HCT116 (cell line): ENCODE measurements around the gene SLC16A13. TPM values are rescaled to one million over a fixed set of nuclear protein-coding genes. Genes with fewer than 3 reads are reported as not detected.
"Not testable (repeated sequence)": the region's sequence is repeated elsewhere in the genome, so short reads cannot be mapped to it uniquely, and the experiment has no call there.

Experiments
- ATAC-seq: fragments of 200-7000 bp; cut with Tn5 transposase; 2 replicates; pipeline ENCODE4 v1.9.1; 2020; ENCODE audit warnings: mild to moderate bottlenecking, moderate library complexity
- BruUV-seq: library from RNA; stranded (reverse); fragments of 400-500 nt; replicated peaks from 2 replicates; lab custom pipeline; 2021; lab: Mats Ljungman, UMichigan
- CTCF ChIA-PET: fragments of 300-600 bp; sonication (Branson Sonifier 250); formaldehyde crosslinking; loops from one replicate; lab custom pipeline; 2021; ENCODE audit warnings: antibody characterized with exemption; lab: Charles Lee
- POLR2A ChIA-PET: fragments of 300-600, 350-600 bp; sonication (Branson Sonifier 250); formaldehyde crosslinking; loops from one replicate; lab custom pipeline; 2021; ENCODE audit warnings: antibody characterized with exemption; lab: Charles Lee
- RAD21 ChIA-PET, 2 experiments: fragments of 300-600 bp; sonication (Branson Sonifier 250); formaldehyde crosslinking; loops; one replicate each; lab custom pipeline; 2023; ENCODE audit warnings: low total read pairs in 2 of 2; ENCODE audit not compliant: uncharacterized antibody in 2 of 2, unreplicated experiment in 2 of 2, low non-redundant PET in 1 of 2; lab: Charles Lee
- DNase-seq: peaks from one replicate; pipeline ENCODE4 v3.0.0-alpha.2; 2010; ENCODE audit warnings: low read depth, low spot score
- H2AFZ ChIP-seq: fragments of 200-600 bp; shearing (Covaris generic), sonication (generic); 2 replicates; pipeline ENCODE4 v1.6.1; 2017; ENCODE audit warnings: low read depth, mixed run types, mixed read lengths, antibody characterized with exemption, low read length; ENCODE audit not compliant: poor library complexity, severe bottlenecking
- H3K27ac ChIP-seq: 2 replicates; pipeline ENCODE4 v1.5.1; 2012; ENCODE audit warnings: low read depth, low read length
- H3K27me3 ChIP-seq: fragments of 200-600 bp; sonication (generic); 2 replicates; pipeline ENCODE4 v1.6.1; 2016; ENCODE audit warnings: mixed run types, low read length, mixed read lengths; ENCODE audit not compliant: insufficient read depth
- H3K36me3 ChIP-seq, 2 experiments: fragments of 200-500 bp in 1 of 2; fragments of 200-600 bp in 1 of 2; sonication (Bioruptor generic) in 1 of 2; sonication (generic) in 1 of 2; 2 replicates each; pipeline versions ENCODE4 v1.5.1 to v1.6.1; 2014 to 2016; ENCODE audit warnings: low read length in 2 of 2, inconsistent platforms in 1 of 2, mixed read lengths in 1 of 2, mixed run types in 1 of 2; ENCODE audit not compliant: insufficient read depth in 2 of 2, control insufficient read depth in 1 of 2
- H3K4me1 ChIP-seq, 2 experiments: fragments of 200-600 bp in 1 of 2; sonication (generic) in 1 of 2; 2 replicates each; pipeline versions ENCODE4 v1.5.1 to v1.6.1; 2012 to 2017; ENCODE audit warnings: low read length in 2 of 2, inconsistent platforms in 1 of 2, mild to moderate bottlenecking in 1 of 2, mixed read lengths in 1 of 2, mixed run types in 1 of 2, moderate library complexity in 1 of 2; ENCODE audit not compliant: insufficient read depth in 2 of 2, control insufficient read depth in 1 of 2
- H3K4me2 ChIP-seq: fragments of 200-600 bp; sonication (generic); 2 replicates; pipeline ENCODE4 v1.6.1; 2017; ENCODE audit warnings: mixed run types, low read length, mixed read lengths
- H3K4me3 ChIP-seq, 2 experiments: fragments of 200-600 bp in 1 of 2; sonication (generic) in 1 of 2; replicated peaks in 1 of 2; 2 replicates each; pipeline ENCODE4 v1.5.1; 2011 to 2016; ENCODE audit warnings: low read length in 2 of 2, control low read depth in 1 of 2, low read depth in 1 of 2, mild to moderate bottlenecking in 1 of 2, mixed read lengths in 1 of 2, mixed run types in 1 of 2
- H3K79me2 ChIP-seq: fragments of 200-600 bp; sonication (generic); 2 replicates; pipeline ENCODE4 v1.6.1; 2017; ENCODE audit warnings: mild to moderate bottlenecking, mixed run types, low read length, moderate library complexity, mixed read lengths; ENCODE audit not compliant: insufficient read depth
- H3K9ac ChIP-seq: fragments of 200-600 bp; sonication (generic); 2 replicates; pipeline ENCODE4 v1.6.1; 2016; ENCODE audit warnings: low read length, mixed read lengths
- H3K9me2 ChIP-seq: fragments of 200-600 bp; sonication (generic), shearing (Covaris generic); 2 replicates; pipeline ENCODE4 v1.6.1; 2017; ENCODE audit warnings: mixed run types, mild to moderate bottlenecking, moderate library complexity; ENCODE audit not compliant: insufficient read depth
- H3K9me3 ChIP-seq, 2 experiments: fragments of 200-500 bp in 1 of 2; fragments of 200-600 bp in 1 of 2; sonication (Bioruptor generic) in 1 of 2; sonication (generic) in 1 of 2; 2 replicates each; pipeline ENCODE4 v1.6.1; 2014 to 2017; ENCODE audit warnings: low read length in 2 of 2, mixed read lengths in 2 of 2, inconsistent platforms in 1 of 2, low read depth in 1 of 2, mild to moderate bottlenecking in 1 of 2, mixed run types in 1 of 2, moderate library complexity in 1 of 2; ENCODE audit not compliant: control insufficient read depth in 1 of 2, insufficient read depth in 1 of 2
- H4K20me1 ChIP-seq: fragments of 200-600 bp; sonication (generic), shearing (Covaris generic); 2 replicates; pipeline ENCODE4 v1.6.1; 2017; ENCODE audit warnings: mixed run types, mild to moderate bottlenecking, moderate library complexity; ENCODE audit not compliant: insufficient read depth
- ATF3 ChIP-seq: IDR thresholded peaks from 2 replicates; pipeline ENCODE4 v1.6.1; 2012
- CEBPB ChIP-seq: IDR thresholded peaks from 2 replicates; pipeline ENCODE4 v1.6.1; 2012; ENCODE audit warnings: low read depth
- EZH2 ChIP-seq: fragments of 200-600 bp; sonication (generic); IDR thresholded peaks from 2 replicates; pipeline ENCODE4 v1.6.1; 2017; ENCODE audit warnings: antibody characterized with exemption, mixed run types
- MAX ChIP-seq: IDR thresholded peaks from 2 replicates; pipeline ENCODE4 v1.6.1; 2012
- REST ChIP-seq: IDR thresholded peaks from 2 replicates; pipeline ENCODE4 v1.6.1; 2012; ENCODE audit warnings: low read depth
- SIN3A ChIP-seq: IDR thresholded peaks from 2 replicates; pipeline ENCODE4 v1.6.1; 2012; ENCODE audit warnings: low read depth
- SP1 ChIP-seq: IDR thresholded peaks from 2 replicates; pipeline ENCODE4 v1.6.1; 2012; ENCODE audit warnings: low read depth
- YY1 ChIP-seq: IDR thresholded peaks from 2 replicates; pipeline ENCODE4 v1.6.1; 2011; ENCODE audit warnings: low read length, low read depth, moderate library complexity, mild to moderate bottlenecking; ENCODE audit not compliant: insufficient replicate concordance; ENCODE audit errors: extremely low read depth
- ZBTB33 ChIP-seq: IDR thresholded peaks from 2 replicates; pipeline ENCODE4 v1.6.1; 2011; ENCODE audit warnings: mild to moderate bottlenecking, low read length, moderate library complexity; ENCODE audit not compliant: insufficient replicate concordance; ENCODE audit errors: extremely low read depth
- ZFX ChIP-seq: fragments of 450-650 bp; IDR thresholded peaks from 2 replicates; pipeline ENCODE4 v1.6.1; 2017
- intact Hi-C: fragments of 100-400 bp; cut with micrococcal nuclease; formaldehyde crosslinking; loops from 2 replicates; pipeline ENCODE4 v1.10.0; 2022
- total RNA-seq: library from RNA; stranded (reverse); gene quantifications from one replicate; pipeline ENCODE4 v1.2.1, GENCODE V29; 2021; ENCODE audit not compliant: unreplicated experiment
- TF ChIP-seq, protein P1 (sequence below), 3 experiments: fragments of 200-600 bp in 1 of 3; sonication (generic) in 1 of 3; IDR thresholded peaks in 2 of 3; conservative IDR thresholded peaks in 1 of 3; 2 replicates each; pipeline ENCODE4 v1.5.1; 2012 to 2017; ENCODE audit warnings: low read depth in 2 of 3, low read length in 2 of 3, antibody characterized with exemption in 1 of 3, borderline replicate concordance in 1 of 3, control low read depth in 1 of 3, mild to moderate bottlenecking in 1 of 3, mixed read lengths in 1 of 3, mixed run types in 1 of 3, moderate library complexity in 1 of 3; ENCODE audit not compliant: insufficient read depth in 1 of 3

SLC16A13 gene
- total RNA-seq, 1 experiment from 2014 or later = 6.8 TPM

DNA sequence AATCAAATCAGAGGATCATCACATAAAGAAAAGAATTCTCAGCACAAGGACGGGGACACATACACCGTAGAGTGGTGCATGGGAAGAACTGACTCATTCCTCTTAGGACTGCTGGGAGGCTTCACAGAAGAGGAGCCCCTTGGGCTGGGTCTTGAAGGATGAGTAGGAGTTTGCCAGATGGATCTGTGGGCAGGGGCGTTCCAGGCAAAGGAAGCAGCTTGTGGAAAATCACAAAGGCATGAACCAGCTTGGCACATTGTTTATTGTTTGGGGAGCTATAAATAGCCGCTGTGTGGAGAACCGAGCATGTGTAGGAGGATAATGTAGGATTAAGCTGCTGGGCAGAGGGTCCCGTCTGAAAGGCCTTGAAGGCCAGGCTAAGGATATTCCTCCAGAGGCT is 13.2 kb downstream of the SLC16A13 start:
- Histone ChIP-seq H3K9me3 (no peaks in the 10 kb centered on the region), H3K9ac (peak overlapping the region; percentile 20; the same call in 1 of the 2 replicates), H3K36me3 (no peaks in the 10 kb centered on the region), H3K27me3 (no peaks in the 10 kb centered on the region), H3K27ac (no peak overlapping the region), H3K4me1 (peaks cover 31 to 54% of the 10 kb centered on the region in 2 experiments), H2AFZ (peak overlapping the region; percentile 59), H3K4me2 (peak overlapping the region; percentile 62), H4K20me1 (no peaks in the 10 kb centered on the region), H3K79me2 (no peaks in the 10 kb centered on the region), H3K4me3 (no peak overlapping the region), H3K9me2 (no peaks in the 10 kb centered on the region)
- ChIA-PET POLR2A (interaction anchor here (1.0 kb wide), 1 partner anchor 13 kb away, joined by 3 read pairs; the partner anchor contains the start of gene SLC16A13), RAD21 (no interaction called here), CTCF (interaction anchor here (0.9 to 5.4 kb wide), 6 partner anchors 85 to 129 kb away, joined by 3 to 53 read pairs (median 5); no protein-coding TSS in a partner anchor)
- no TSS peak for BruUV-seq
- TF ChIP-seq SP1 = no peak
- TF ChIP-seq, protein P1, sequence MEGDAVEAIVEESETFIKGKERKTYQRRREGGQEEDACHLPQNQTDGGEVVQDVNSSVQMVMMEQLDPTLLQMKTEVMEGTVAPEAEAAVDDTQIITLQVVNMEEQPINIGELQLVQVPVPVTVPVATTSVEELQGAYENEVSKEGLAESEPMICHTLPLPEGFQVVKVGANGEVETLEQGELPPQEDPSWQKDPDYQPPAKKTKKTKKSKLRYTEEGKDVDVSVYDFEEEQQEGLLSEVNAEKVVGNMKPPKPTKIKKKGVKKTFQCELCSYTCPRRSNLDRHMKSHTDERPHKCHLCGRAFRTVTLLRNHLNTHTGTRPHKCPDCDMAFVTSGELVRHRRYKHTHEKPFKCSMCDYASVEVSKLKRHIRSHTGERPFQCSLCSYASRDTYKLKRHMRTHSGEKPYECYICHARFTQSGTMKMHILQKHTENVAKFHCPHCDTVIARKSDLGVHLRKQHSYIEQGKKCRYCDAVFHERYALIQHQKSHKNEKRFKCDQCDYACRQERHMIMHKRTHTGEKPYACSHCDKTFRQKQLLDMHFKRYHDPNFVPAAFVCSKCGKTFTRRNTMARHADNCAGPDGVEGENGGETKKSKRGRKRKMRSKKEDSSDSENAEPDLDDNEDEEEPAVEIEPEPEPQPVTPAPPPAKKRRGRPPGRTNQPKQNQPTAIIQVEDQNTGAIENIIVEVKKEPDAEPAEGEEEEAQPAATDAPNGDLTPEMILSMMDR (IDR thresholded peaks at IDR 0.05 in 2 of 3, conservative IDR thresholded peaks at IDR 0.05 in 1 of 3; ENCODE audit: borderline replicate concordance in 1 of 3, insufficient read depth in 1 of 3, low read depth in 2 of 3, low read length in 2 of 3) = no peak
- no peak for TF ChIP-seq ATF3
- no peak for TF ChIP-seq CEBPB
- TF ChIP-seq SIN3A = no peak
- no peak for TF ChIP-seq EZH2
- no peak for TF ChIP-seq ZFX
- TF ChIP-seq YY1 = no peak
- TF ChIP-seq MAX = no peak
- TF ChIP-seq REST = no peak
- TF ChIP-seq ZBTB33 = no peak
- ATAC-seq = no peak
- intact Hi-C loops = loop anchor here (5.0 kb wide), 3 partner anchors 248 to 638 kb away; partner anchors contain the start of genes KCTD11, TP53 and WRAP53
- DNase-seq = no peak

- BruUV-seq, DNase-seq, ATAC-seq, H3K9me3 ChIP-seq, H3K27me3 ChIP-seq, RAD21 ChIA-PET, H3K36me3 ChIP-seq, H2AFZ ChIP-seq, H3K9me2 ChIP-seq, intact Hi-C loops, H3K9ac ChIP-seq, H3K4me3 ChIP-seq, H4K20me1 ChIP-seq, H3K27ac ChIP-seq, H3K4me2 ChIP-seq, H3K79me2 ChIP-seq: not testable (repeated sequence)
- ChIA-PET CTCF (interaction anchor here (2.2 to 5.5 kb wide), 4 partner anchors 86 to 129 kb away, joined by 8 to 62 read pairs (median 9); partner anchors contain the start of gene ASGR1), POLR2A (interaction anchor here (1.4 kb wide), 1 partner anchor 86 kb away, joined by 3 read pairs; no protein-coding TSS in a partner anchor)
- peaks cover 28 to 51% of the 10 kb centered on the region in 2 experiments for H3K4me1 ChIP-seq
Measured at GRCh38 chr17:7050583-7050982, 14.8 kb downstream of the SLC16A13 start.
